WTC11 (cell line): ENCODE results near the gene DMD.

ENCODE experiments used
- AR ChIP-seq: fragments of 250-450 bp; sonication (Bioruptor Pico); IDR thresholded peaks from 2 replicates; pipeline ENCODE4 v1.9.0; 2021; ENCODE audit warnings: mild to moderate bottlenecking
- ATF3 ChIP-seq: sonication (generic); formaldehyde crosslinking; conservative IDR thresholded peaks from 2 replicates; pipeline ENCODE4 v1.8.1; 2022; ENCODE audit warnings: mild to moderate bottlenecking, missing genetic modification reagents
- CTCF ChIP-seq: fragments of 200-600 bp; IDR thresholded peaks from 2 replicates; pipeline ENCODE4 v1.8.0; 2022; ENCODE audit warnings: antibody characterized with exemption
- KAT7 ChIP-seq: sonication (generic); formaldehyde crosslinking; IDR thresholded peaks from 2 replicates; pipeline ENCODE4 v1.8.1; 2023; ENCODE audit warnings: missing genetic modification reagents, mild to moderate bottlenecking, borderline replicate concordance
- NFATC4 ChIP-seq: fragments of 250-450 bp; sonication (Bioruptor Pico); IDR thresholded peaks from 2 replicates; pipeline ENCODE4 v1.9.0; 2021; ENCODE audit warnings: mild to moderate bottlenecking
- TEAD4 ChIP-seq: sonication (generic); formaldehyde crosslinking; IDR thresholded peaks from 2 replicates; pipeline ENCODE4 v1.8.0; 2022; ENCODE audit warnings: mild to moderate bottlenecking, missing genetic modification reagents

- TF ChIP-seq NFATC4 (CRISPR knock-in tag): no peak
- no peak for TF ChIP-seq CTCF
- no peak for TF ChIP-seq TEAD4 (CRISPR knock-in tag)
- no peak for TF ChIP-seq AR (CRISPR knock-in tag)
- no peak for TF ChIP-seq ATF3 (CRISPR knock-in tag)
- no peak for TF ChIP-seq KAT7 (CRISPR knock-in tag)
These were observed 7.5 kb upstream of the DMD start for GRCh38 chrX:33218819-33219218.
